Adrenal gland (tissue), 12 donors: ENCODE data around the gene SOX13. TPM values are rescaled to one million over a fixed set of nuclear protein-coding genes. Genes with fewer than 3 reads are reported as not detected.

Source experiments
- DNase-seq, 7 donors: peaks; one replicate each; pipeline ENCODE4 v3.0.0-alpha.2; 2019 to 2020
- H3K27ac ChIP-seq, 5 donors: fragments of 200-600 bp; sonication (generic) in 4 of 5; 1 replicate in 3 of 5; 2 replicates in 2 of 5; pipeline versions ENCODE4 v1.5.1 to v1.8.0; 2016 to 2020; ENCODE audit warnings: mild to moderate bottlenecking in 1 of 5
- H3K27me3 ChIP-seq: fragments of 200-600 bp; 2 replicates; pipeline ENCODE4 v1.8.0; 2021
- H3K36me3 ChIP-seq, 2 donors: fragments of 200-600 bp; replicated peaks in 1 of 2; 1 replicate in 1 of 2; 2 replicates in 1 of 2; pipeline versions ENCODE4 v1.5.1 to v1.8.0; 2018 to 2022
- H3K4me1 ChIP-seq, 2 donors: fragments of 200-600 bp; replicated peaks in 1 of 2; 1 replicate in 1 of 2; 2 replicates in 1 of 2; pipeline versions ENCODE4 v1.5.1 to v1.8.0; 2018 to 2021
- H3K4me3 ChIP-seq, 4 donors: fragments of 200-600 bp; sonication (generic) in 3 of 4; one replicate each; pipeline ENCODE4 v1.5.1; 2016 to 2018
- H3K9me3 ChIP-seq, 3 donors: fragments of 200-600 bp; sonication (generic) in 1 of 3; replicated peaks in 1 of 3; 1 replicate in 2 of 3; 2 replicates in 1 of 3; pipeline versions ENCODE4 v1.5.1 to v1.8.0; 2016 to 2021
- POLR2A ChIP-seq, 2 donors: fragments of 450-650 bp; IDR thresholded peaks; one replicate each; pipeline ENCODE4 v1.6.1; 2017; ENCODE audit warnings: antibody characterized with exemption in 2 of 2, mild to moderate bottlenecking in 2 of 2, moderate library complexity in 1 of 2
- WGBS, 4 donors: extraction: QIAGEN DNeasy Blood & Tissue Kit in 2 of 4; methylation state at CpG; one replicate each; pipeline versions ENCODE4 v1.1.5 to v1.1.7; 2013 to 2017; 5-methylcytosine and 5-hydroxymethylcytosine counted together
- intact Hi-C, 2 donors: fragments of 100-400 bp; cut with DNase I; formaldehyde crosslinking; loops; one replicate each; pipeline versions ENCODE4 v1.14.1 to v1.15.0; 2022 to 2023
- polyA plus RNA-seq, 3 donors: library from polyadenylated mRNA; stranded (reverse); fragments of 200-250 nt in 2 of 3; fragments of 350-450 nt in 1 of 3; fragmentation: Illumina TruSeq in 1 of 3; extraction: RNeasy Lipid Tissue Mini Kit (QIAGEN cat#74804) in 1 of 3; gene quantifications; one replicate each; pipeline ENCODE4 v1.2.3, GENCODE V29; 2013 to 2014
- total RNA-seq, 9 donors: library from RNA; depleted of rRNA in 4 of 9; stranded (reverse); fragments of >200 nt in 4 of 9; fragments of 120-200 nt in 1 of 9; fragmentation: NEBNext Ultra II Directional in 1 of 9; extraction: Animal tissue kit (Norgen Biotek cat#: 25700) in 1 of 9; gene quantifications; one replicate each; pipeline versions ENCODE4 v1.1.0 to v1.2.4, GENCODE V29; 2013 to 2023
- TF ChIP-seq, protein P1 (sequence below), 6 experiments: fragments of 450-650 bp in 4 of 6; fragments of 200-600 bp in 2 of 6; sonication (generic) in 1 of 6; IDR thresholded peaks; 1 replicate in 5 of 6; 2 replicates in 1 of 6; pipeline versions ENCODE4 v1.5.1 to v1.8.0; 2016 to 2021; ENCODE audit warnings: antibody characterized with exemption in 6 of 6, mild to moderate bottlenecking in 2 of 6, moderate library complexity in 1 of 6
- donor health status: healthy with polysubstance abuse.
- donor health status: Bipolar disorder and iron deficiency.
- donor health status: DM: yes; HTN: yes; CAD: no.
- donor health status: DM: no; HTN: no; CAD: no.
- donor health status: DM: no; HTN: no; CAD: no.
- donor health status: DM: yes; HTN: yes; CAD: no.

The SOX13 gene
- total and polyA plus RNA-seq, 12 donors: 4.2 to 44.5 (median 25.6) TPM

DNA sequence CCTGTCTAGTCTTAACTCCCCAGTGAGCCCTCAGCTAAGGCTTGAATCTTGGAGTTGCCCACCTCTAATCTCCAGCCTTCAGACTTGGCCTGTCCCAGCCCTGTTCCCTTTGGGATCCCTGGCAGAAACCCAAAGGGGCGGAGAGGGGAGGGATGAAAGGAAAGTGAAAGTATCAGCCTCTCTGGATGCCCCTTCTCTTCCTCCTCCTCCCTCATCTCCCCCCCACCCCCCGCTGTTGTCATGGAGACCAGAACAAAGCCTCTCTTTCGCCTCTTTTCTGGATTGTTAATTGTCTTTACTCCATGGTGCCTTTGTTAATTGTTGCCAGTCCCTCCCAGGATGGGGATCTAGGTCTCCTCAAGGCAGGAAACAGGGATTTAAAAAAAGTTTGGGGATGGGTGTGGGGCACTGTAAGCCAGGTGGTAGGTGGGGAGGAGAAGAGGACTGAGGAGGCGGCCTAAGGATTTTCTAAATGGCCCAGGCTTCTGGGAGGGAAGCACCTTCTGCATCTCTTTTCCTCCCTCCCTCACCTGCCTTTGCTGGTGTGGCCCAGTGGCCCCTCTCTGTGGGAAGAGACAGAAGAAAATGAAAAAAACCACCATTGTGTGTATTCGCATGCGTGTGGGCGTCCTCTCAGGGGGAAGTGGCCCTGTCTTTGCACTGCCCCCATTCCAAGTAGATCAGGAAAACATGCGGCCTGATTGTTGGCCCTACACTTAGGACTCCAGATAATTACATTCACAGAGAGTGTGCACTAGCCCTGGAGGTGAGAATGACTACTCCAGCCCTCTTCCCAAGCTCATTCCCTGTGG, 7.5 kb upstream of the SOX13 start:
- DNase-seq: peak in 3 of 7 donors; percentile 42 to 72 (median 50)
- intact Hi-C loops: no loop called here
- Histone ChIP-seq H3K27ac (no peak overlapping the region), H3K27me3 (no peaks in the 10 kb centered on the region), H3K36me3 (no peaks in the 10 kb centered on the region), H3K4me1 (no peaks in the 10 kb centered on the region), H3K9me3 (no peaks in the 10 kb centered on the region), H3K4me3 (no peak overlapping the region)
- WGBS, 4 donors: 60 to 79% (median 75%) methylated on average over 7 to 8 of the region's 8 CpGs
- TF ChIP-seq, protein P1, sequence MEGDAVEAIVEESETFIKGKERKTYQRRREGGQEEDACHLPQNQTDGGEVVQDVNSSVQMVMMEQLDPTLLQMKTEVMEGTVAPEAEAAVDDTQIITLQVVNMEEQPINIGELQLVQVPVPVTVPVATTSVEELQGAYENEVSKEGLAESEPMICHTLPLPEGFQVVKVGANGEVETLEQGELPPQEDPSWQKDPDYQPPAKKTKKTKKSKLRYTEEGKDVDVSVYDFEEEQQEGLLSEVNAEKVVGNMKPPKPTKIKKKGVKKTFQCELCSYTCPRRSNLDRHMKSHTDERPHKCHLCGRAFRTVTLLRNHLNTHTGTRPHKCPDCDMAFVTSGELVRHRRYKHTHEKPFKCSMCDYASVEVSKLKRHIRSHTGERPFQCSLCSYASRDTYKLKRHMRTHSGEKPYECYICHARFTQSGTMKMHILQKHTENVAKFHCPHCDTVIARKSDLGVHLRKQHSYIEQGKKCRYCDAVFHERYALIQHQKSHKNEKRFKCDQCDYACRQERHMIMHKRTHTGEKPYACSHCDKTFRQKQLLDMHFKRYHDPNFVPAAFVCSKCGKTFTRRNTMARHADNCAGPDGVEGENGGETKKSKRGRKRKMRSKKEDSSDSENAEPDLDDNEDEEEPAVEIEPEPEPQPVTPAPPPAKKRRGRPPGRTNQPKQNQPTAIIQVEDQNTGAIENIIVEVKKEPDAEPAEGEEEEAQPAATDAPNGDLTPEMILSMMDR (IDR thresholded peaks at IDR 0.05): no peak
- TF ChIP-seq POLR2A (IDR thresholded peaks at IDR 0.05): no peak

DNA sequence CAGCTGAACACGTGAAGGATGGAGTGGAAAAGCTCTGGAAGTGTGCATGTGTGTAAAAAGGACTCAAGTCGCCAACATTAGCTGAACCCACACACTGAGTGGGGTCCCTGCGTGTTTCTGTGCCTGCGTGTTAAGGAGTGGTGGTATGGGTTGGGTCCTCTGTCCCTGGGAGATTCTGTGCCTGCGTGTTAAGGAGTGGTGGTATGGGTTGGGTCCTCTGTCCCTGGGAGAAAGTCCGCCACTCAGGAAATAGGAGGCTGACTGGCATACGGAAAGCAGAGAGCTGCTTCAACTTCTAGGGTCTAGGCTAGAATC, 7.0 kb upstream of the SOX13 start:
- 92 to 98% (median 94%) methylated on average over 7 of the region's 7 CpGs for WGBS, 4 donors
- no peak for TF ChIP-seq POLR2A (IDR thresholded peaks at IDR 0.05)
- TF ChIP-seq, protein P1 (IDR thresholded peaks at IDR 0.05): no peak
- intact Hi-C loops: no loop called here
- no peak overlapping the region for H3K27ac ChIP-seq
- H3K36me3 ChIP-seq: no peaks in the 10 kb centered on the region
- no peak overlapping the region for H3K4me3 ChIP-seq
- DNase-seq: no peak
- no peaks in the 10 kb centered on the region for H3K9me3 ChIP-seq
- no peaks in the 10 kb centered on the region for H3K4me1 ChIP-seq
- no peaks in the 10 kb centered on the region for H3K27me3 ChIP-seq

DNA sequence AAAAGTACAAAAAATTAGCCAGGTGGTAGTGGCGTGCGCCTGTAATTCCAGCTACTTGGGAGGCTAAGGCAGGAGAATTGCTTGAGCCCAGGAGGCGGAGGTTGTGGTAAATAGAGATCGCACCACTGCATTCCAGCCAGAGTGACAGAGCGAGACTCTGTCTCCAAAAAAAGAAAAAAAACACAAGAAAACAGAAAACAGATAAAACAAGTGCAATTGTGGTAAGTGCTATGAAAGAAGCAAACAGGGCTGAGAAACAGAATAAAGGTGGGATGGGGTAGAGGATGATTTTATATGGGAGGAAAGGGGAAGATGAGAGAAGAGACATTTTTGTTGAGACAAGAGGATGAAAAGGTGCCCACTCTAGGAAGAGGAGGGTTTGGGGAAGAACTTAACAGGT, 5.0 kb upstream of the SOX13 start:
- intact Hi-C loops: no loop called here
- TF ChIP-seq, protein P1 (IDR thresholded peaks at IDR 0.05): no peak
- no peak for TF ChIP-seq POLR2A (IDR thresholded peaks at IDR 0.05)
- Histone ChIP-seq H3K4me3 (no peak overlapping the region), H3K9me3 (no peaks in the 10 kb centered on the region), H3K36me3 (no peaks in the 10 kb centered on the region), H3K4me1 (peaks cover 0 to 5% of the 10 kb centered on the region in 2 donors), H3K27me3 (no peaks in the 10 kb centered on the region), H3K27ac (no peak overlapping the region)
- 93 to 96% (median 95%) methylated on average over 5 of the region's 5 CpGs for WGBS, 4 donors
- no peak for DNase-seq

DNA sequence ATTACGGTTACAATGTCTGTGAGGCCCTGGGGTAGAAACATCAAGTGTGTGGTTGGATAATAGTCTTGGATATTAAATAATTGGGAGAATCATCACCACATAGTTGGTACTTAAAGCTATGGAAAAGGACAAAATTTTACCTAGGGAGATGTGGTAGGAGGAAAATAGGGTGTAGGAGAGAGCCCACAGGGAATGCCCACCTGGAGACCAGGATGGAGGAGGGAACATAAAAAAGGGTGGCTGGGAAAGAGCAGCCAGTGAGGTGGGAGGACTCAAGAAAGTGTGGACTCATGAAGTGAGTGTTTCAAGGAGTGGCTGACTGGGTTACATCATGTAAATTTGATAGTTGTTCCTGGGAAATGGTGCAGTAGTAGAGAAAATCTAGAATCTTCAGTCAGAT, 3.0 kb upstream of the SOX13 start:
- no peak for DNase-seq
- Histone ChIP-seq H3K36me3 (no peaks in the 10 kb centered on the region), H3K27me3 (no peaks in the 10 kb centered on the region), H3K27ac (no peak overlapping the region), H3K4me3 (no peak overlapping the region), H3K4me1 (peaks cover under 1 to 5% of the 10 kb centered on the region in 2 donors), H3K9me3 (no peaks in the 10 kb centered on the region)
- TF ChIP-seq, protein P1 (IDR thresholded peaks at IDR 0.05): no peak
- TF ChIP-seq POLR2A (IDR thresholded peaks at IDR 0.05): no peak
- intact Hi-C loops: loop anchor here in 1 of 2 donors (5.0 kb wide), 1 partner anchor 198 kb away; no protein-coding TSS in a partner anchor
- WGBS, 4 donors: 89 to 100% (median 96%) methylated on average over 1 of the region's 1 CpG
